Mesodermal cell (in vitro differentiated cells): ENCODE results near the gene CYSTM1.
A peak's percentile ranks its signal among the peaks of the same experiment; 100 is the strongest.

Experiments used
- H3K27ac ChIP-seq: 2 replicates; pipeline ENCODE4 v1.7.0; 2013; ENCODE audit warnings: mild to moderate bottlenecking, low read depth, low read length, moderate library complexity; ENCODE audit not compliant: severe bottlenecking
- H3K36me3 ChIP-seq: 2 replicates; pipeline ENCODE4 v1.7.1; 2013; ENCODE audit warnings: mild to moderate bottlenecking, low read length, moderate library complexity; ENCODE audit not compliant: control insufficient read depth, insufficient read depth
- H3K4me1 ChIP-seq: one replicate; pipeline ENCODE4 v1.7.1; 2013; ENCODE audit warnings: mild to moderate bottlenecking, low read length; ENCODE audit not compliant: insufficient read depth, control insufficient read depth, poor library complexity, severe bottlenecking
- H3K4me3 ChIP-seq: 2 replicates; pipeline ENCODE4 v1.7.0; 2013; ENCODE audit warnings: low read length, control low read depth, mild to moderate bottlenecking; ENCODE audit not compliant: insufficient read depth, poor library complexity, severe bottlenecking; ENCODE audit errors: extremely low read depth
- H3K9me3 ChIP-seq: 2 replicates; pipeline ENCODE4 v1.7.1; 2013; ENCODE audit warnings: mild to moderate bottlenecking, low read length, moderate library complexity; ENCODE audit not compliant: control insufficient read depth
- WGBS, 2 experiments: methylation state at CpG; one replicate each; pipeline ENCODE4 v1.1.5; 2013; ENCODE audit warnings: missing lambda C conversion rate in 2 of 2; ENCODE audit not compliant: insufficient coverage in 2 of 2; 5-methylcytosine and 5-hydroxymethylcytosine counted together

Gene CYSTM1

GRCh38 chr5:140162781-140163180, 12.2 kb upstream of the CYSTM1 start:
- no peak overlapping the region for H3K4me3 ChIP-seq
- WGBS, 2 experiments: 70 to 93% methylated on average over 4 to 5 of the region's 5 CpGs
- H3K4me1 ChIP-seq: no peaks in the 10 kb centered on the region
- no peaks in the 10 kb centered on the region for H3K9me3 ChIP-seq
- no peaks in the 10 kb centered on the region for H3K36me3 ChIP-seq
- H3K27ac ChIP-seq: no peak overlapping the region

- no peaks in the 10 kb centered on the region for H3K4me1 ChIP-seq
- no peak overlapping the region for H3K4me3 ChIP-seq
- 94 to 97% methylated on average over 4 to 5 of the region's 5 CpGs for WGBS, 2 experiments
- no peak overlapping the region for H3K27ac ChIP-seq
- H3K9me3 ChIP-seq: no peaks in the 10 kb centered on the region
- H3K36me3 ChIP-seq: no peaks in the 10 kb centered on the region
Measured at GRCh38 chr5:140165101-140165922, 9.7 kb upstream of the CYSTM1 start.

- WGBS, 2 experiments: 57 to 72% methylated on average over 3 to 4 of the region's 4 CpGs
- Histone ChIP-seq H3K4me1 (no peaks in the 10 kb centered on the region), H3K4me3 (no peak overlapping the region), H3K27ac (no peak overlapping the region), H3K9me3 (no peaks in the 10 kb centered on the region), H3K36me3 (no peaks in the 10 kb centered on the region)
Measured at GRCh38 chr5:140165923-140166270, 9.1 kb upstream of the CYSTM1 start.

- H3K27ac ChIP-seq: no peak overlapping the region
- no peaks in the 10 kb centered on the region for H3K4me1 ChIP-seq
- H3K36me3 ChIP-seq: no peaks in the 10 kb centered on the region
- H3K4me3 ChIP-seq: no peak overlapping the region
- no peaks in the 10 kb centered on the region for H3K9me3 ChIP-seq
Measured at GRCh38 chr5:140166911-140167310, 8.1 kb upstream of the CYSTM1 start.

GRCh38 chr5:140168371-140168770, 6.6 kb upstream of the CYSTM1 start:
- Histone ChIP-seq H3K36me3 (no peaks in the 10 kb centered on the region), H3K4me1 (no peaks in the 10 kb centered on the region)
- no CpG with 5 or more reads among the region's 2 CpGs for WGBS, 2 experiments

GRCh38 chr5:140169410-140169809, 5.6 kb upstream of the CYSTM1 start:
- Histone ChIP-seq H3K36me3 (no peaks in the 10 kb centered on the region), H3K4me1 (no peaks in the 10 kb centered on the region), H3K4me3 (no peak overlapping the region), H3K27ac (no peak overlapping the region), H3K9me3 (no peaks in the 10 kb centered on the region)
- WGBS, 2 experiments: 83 to 100% methylated on average over 1 of the region's 1 CpG

More at GRCh38 chr5:140168371-140168770, 6.6 kb upstream of the CYSTM1 start:
- Histone ChIP-seq H3K4me3 (no peak overlapping the region), H3K9me3 (no peaks in the 10 kb centered on the region), H3K27ac (no peak overlapping the region)

- 93 to 94% methylated on average over 2 of the region's 2 CpGs for WGBS, 2 experiments
- H3K27ac ChIP-seq: no peak overlapping the region
Measured at GRCh38 chr5:140172483-140172882, 2.5 kb upstream of the CYSTM1 start.

GRCh38 chr5:140174014-140174413, 974 bp upstream of the CYSTM1 start:
- Histone ChIP-seq H3K27ac (no peak overlapping the region), H3K36me3 (no peaks in the 10 kb centered on the region), H3K4me3 (no peak overlapping the region), H3K9me3 (no peaks in the 10 kb centered on the region), H3K4me1 (peaks cover 5% of the 10 kb centered on the region)
- 86 to 100% methylated on average over 1 of the region's 2 CpGs for WGBS, 2 experiments

More at GRCh38 chr5:140172483-140172882, 2.5 kb upstream of the CYSTM1 start:
- Histone ChIP-seq H3K36me3 (no peaks in the 10 kb centered on the region), H3K4me3 (no peak overlapping the region), H3K9me3 (no peaks in the 10 kb centered on the region), H3K4me1 (no peaks in the 10 kb centered on the region)

GRCh38 chr5:140175367-140176030, 511 bp downstream of the CYSTM1 start:
- Histone ChIP-seq H3K27ac (peak overlapping the region; percentile 93), H3K4me1 (peaks cover 5% of the 10 kb centered on the region), H3K36me3 (no peaks in the 10 kb centered on the region), H3K4me3 (peak overlapping the region; percentile 88), H3K9me3 (no peaks in the 10 kb centered on the region)
- 0 to 1% methylated on average over 38 to 58 of the region's 58 CpGs for WGBS, 2 experiments

- Histone ChIP-seq H3K4me3 (peak overlapping the region; percentile 88), H3K27ac (peak overlapping the region; percentile 93), H3K9me3 (no peaks in the 10 kb centered on the region), H3K4me1 (peaks cover 5% of the 10 kb centered on the region), H3K36me3 (no peaks in the 10 kb centered on the region)
- 0% methylated on average over 2 to 3 of the region's 4 CpGs for WGBS, 2 experiments
Measured at GRCh38 chr5:140176031-140176387, 1.0 kb downstream of the CYSTM1 start.

- Histone ChIP-seq H3K27ac (no peak overlapping the region), H3K36me3 (no peaks in the 10 kb centered on the region), H3K4me1 (peaks cover 5% of the 10 kb centered on the region), H3K9me3 (no peaks in the 10 kb centered on the region), H3K4me3 (no peak overlapping the region)
- 86% methylated on average over 1 of the region's 1 CpG; no CpG with 5 or more reads in 1 of the 2 experiments for WGBS, 2 experiments
Measured at GRCh38 chr5:140178086-140178410, 3.1 kb downstream of the CYSTM1 start.
